NCI-H1436 (cell line): ENCODE results near the gene SPRYD3.
"Not testable (repeated sequence)": the region's sequence is repeated elsewhere in the genome, so short reads cannot be mapped to it uniquely, and the experiment has no call there.

ENCODE experiments used
- DNase-seq: peaks from one replicate; lab custom pipeline; 2025; lab: John Stamatoyannopoulos, UW

The SPRYD3 gene

GRCh38 chr12:53079226-53080117 is at the start of gene SPRYD3:
Gene SPRYD3 (minus strand): TSS chr12:53079390. CDS start chr12:53079333, 57 bp downstream.
- peak; percentile 93 for DNase-seq

GRCh38 chr12:53127169-53127568 is 48.0 kb upstream of the SPRYD3 start:
- DNase-seq = no peak

GRCh38 chr12:53124352-53124723 is 45.1 kb upstream of the SPRYD3 start:
- DNase-seq = no peak

- DNase-seq = no peak
These were observed 44.6 kb upstream of the SPRYD3 start for GRCh38 chr12:53123578-53124351.

GRCh38 chr12:53122961-53123468 is 43.8 kb upstream of the SPRYD3 start:
- no peak for DNase-seq

GRCh38 chr12:53120685-53121525 is 41.7 kb upstream of the SPRYD3 start:
- DNase-seq = no peak

- no peak for DNase-seq
These were observed 39.6 kb upstream of the SPRYD3 start for GRCh38 chr12:53118751-53119300.

- no peak for DNase-seq
These were observed 36.9 kb upstream of the SPRYD3 start for GRCh38 chr12:53115891-53116648.

GRCh38 chr12:53115112-53115890 is 36.1 kb upstream of the SPRYD3 start:
- no peak for DNase-seq

- no peak for DNase-seq
These were observed 34.8 kb upstream of the SPRYD3 start for GRCh38 chr12:53113951-53114350.

- no peak for DNase-seq
These were observed 34.0 kb upstream of the SPRYD3 start for GRCh38 chr12:53113136-53113705.

- not testable (repeated sequence) for DNase-seq
These were observed 33.2 kb upstream of the SPRYD3 start for GRCh38 chr12:53112431-53112830.

- no peak for DNase-seq
These were observed 27.9 kb upstream of the SPRYD3 start for GRCh38 chr12:53107122-53107521.

GRCh38 chr12:53105712-53106439 is 26.7 kb upstream of the SPRYD3 start:
- no peak for DNase-seq

GRCh38 chr12:53105256-53105655 is 26.1 kb upstream of the SPRYD3 start:
- DNase-seq = no peak

GRCh38 chr12:53103860-53104305 is 24.7 kb upstream of the SPRYD3 start:
- no peak for DNase-seq

- no peak for DNase-seq
These were observed 24.0 kb upstream of the SPRYD3 start, which contains the start of gene SOAT2 for GRCh38 chr12:53102883-53103807. Gene SOAT2 (plus strand): TSS chr12:53103486. CDS start chr12:53103578, 92 bp downstream.
